CD4-positive, alpha-beta T cell treated with Interleukin-1 beta for 1 hour (primary cell): ENCODE results near the gene OR5M11.
"Not testable (repeated sequence)": the region's sequence is repeated elsewhere in the genome, so short reads cannot be mapped to it uniquely, and the experiment has no call there.

ENCODE experiments used
- DNase-seq, 2 donors: peaks; one replicate each; pipeline ENCODE4 v3.0.0-alpha.2; 2020 to 2022

OR5M11 gene

GRCh38 chr11:56543157-56543556 is at the start of gene OR5M11:
TSS of gene OR5M11 (minus strand) at chr11:56543257. CDS start at chr11:56543257, 0 bp downstream.
- DNase-seq, result no peak

GRCh38 chr11:56592088-56592717 is 49.1 kb upstream of the OR5M11 start:
- not testable (repeated sequence) for DNase-seq

- no peak for DNase-seq
Measured at GRCh38 chr11:56577621-56578020, 34.6 kb upstream of the OR5M11 start, which contains the start of gene OR5M10. TSS of gene OR5M10 (minus strand) at chr11:56577721. CDS start at chr11:56577721, 0 bp downstream.

- DNase-seq, result no peak
Measured at GRCh38 chr11:56558574-56558973, 15.5 kb upstream of the OR5M11 start.

GRCh38 chr11:56554691-56555090 is 11.6 kb upstream of the OR5M11 start:
- not testable (repeated sequence) for DNase-seq

- DNase-seq, result no peak
Measured at GRCh38 chr11:56545531-56545930, 2.5 kb upstream of the OR5M11 start.

- DNase-seq, result no peak
Measured at GRCh38 chr11:56543739-56544138, 682 bp upstream of the OR5M11 start.

- no peak for DNase-seq
Measured at GRCh38 chr11:56533054-56533740, 9.9 kb downstream of the OR5M11 start.

GRCh38 chr11:56531856-56532255 is 11.2 kb downstream of the OR5M11 start:
- DNase-seq, result no peak

GRCh38 chr11:56522008-56522407 is 21.0 kb downstream of the OR5M11 start:
- DNase-seq, result no peak

GRCh38 chr11:56513280-56513679 is 29.8 kb downstream of the OR5M11 start:
- no peak for DNase-seq

- DNase-seq, result no peak
Measured at GRCh38 chr11:56509439-56509838, 33.6 kb downstream of the OR5M11 start.

- DNase-seq, result no peak
Measured at GRCh38 chr11:56497010-56497409, 46.0 kb downstream of the OR5M11 start.

GRCh38 chr11:56495117-56495516 is 47.9 kb downstream of the OR5M11 start:
- DNase-seq, result no peak
